ENCODE measurements around the gene IHH.

DNA sequence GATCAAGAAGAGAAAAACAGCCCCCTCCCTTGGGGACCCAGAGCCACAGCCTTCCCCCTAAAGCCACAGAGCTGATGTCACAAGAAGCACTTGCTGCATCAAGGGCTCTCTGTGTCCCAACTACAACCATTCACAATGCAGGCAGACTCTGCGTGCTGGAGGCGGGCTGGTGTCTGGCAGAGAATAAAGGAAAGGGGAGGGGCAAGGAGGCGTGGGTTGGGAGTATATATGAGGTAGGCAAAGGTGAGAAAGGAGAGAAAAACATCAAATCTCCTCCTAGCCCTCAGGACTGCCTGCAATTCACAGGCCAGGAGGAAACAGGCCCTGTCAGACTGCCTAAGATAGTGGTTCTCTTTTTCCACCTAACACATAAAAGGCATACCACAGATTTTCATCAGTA lies 48.8 kb upstream of the IHH start:
- TF ChIP-seq, protein P1, sequence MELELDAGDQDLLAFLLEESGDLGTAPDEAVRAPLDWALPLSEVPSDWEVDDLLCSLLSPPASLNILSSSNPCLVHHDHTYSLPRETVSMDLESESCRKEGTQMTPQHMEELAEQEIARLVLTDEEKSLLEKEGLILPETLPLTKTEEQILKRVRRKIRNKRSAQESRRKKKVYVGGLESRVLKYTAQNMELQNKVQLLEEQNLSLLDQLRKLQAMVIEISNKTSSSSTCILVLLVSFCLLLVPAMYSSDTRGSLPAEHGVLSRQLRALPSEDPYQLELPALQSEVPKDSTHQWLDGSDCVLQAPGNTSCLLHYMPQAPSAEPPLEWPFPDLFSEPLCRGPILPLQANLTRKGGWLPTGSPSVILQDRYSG (tag; conservative IDR thresholded peaks at IDR 0.05; ENCODE audit: low read depth): no peak
- TF ChIP-seq RAD21 (CRISPR knock-in tag; conservative IDR thresholded peaks at IDR 0.05 in 1 of 2, IDR thresholded peaks at IDR 0.05 in 1 of 2) (no peak), CTCF (IDR thresholded peaks at IDR 0.05 in 2 of 3, conservative IDR thresholded peaks at IDR 0.05 in 1 of 3; ENCODE audit: insufficient read depth in 2 of 3, low read depth in 1 of 3, low read length in 3 of 3) (no peak), ZZZ3 (IDR thresholded peaks at IDR 0.05) (no peak), U2AF1 (optimal IDR thresholded peaks at IDR 0.05; ENCODE audit: low read depth, low read length) (no peak)
